Activated CD8-positive, alpha-beta memory T cell treated with anti-CD3 and anti-CD28 coated beads for 24 hours (primary cell): ENCODE data around the gene SP100.

Experiments used
- DNase-seq: peaks from one replicate; pipeline ENCODE4 v3.0.0-alpha.2; 2020

The SP100 gene

DNA sequence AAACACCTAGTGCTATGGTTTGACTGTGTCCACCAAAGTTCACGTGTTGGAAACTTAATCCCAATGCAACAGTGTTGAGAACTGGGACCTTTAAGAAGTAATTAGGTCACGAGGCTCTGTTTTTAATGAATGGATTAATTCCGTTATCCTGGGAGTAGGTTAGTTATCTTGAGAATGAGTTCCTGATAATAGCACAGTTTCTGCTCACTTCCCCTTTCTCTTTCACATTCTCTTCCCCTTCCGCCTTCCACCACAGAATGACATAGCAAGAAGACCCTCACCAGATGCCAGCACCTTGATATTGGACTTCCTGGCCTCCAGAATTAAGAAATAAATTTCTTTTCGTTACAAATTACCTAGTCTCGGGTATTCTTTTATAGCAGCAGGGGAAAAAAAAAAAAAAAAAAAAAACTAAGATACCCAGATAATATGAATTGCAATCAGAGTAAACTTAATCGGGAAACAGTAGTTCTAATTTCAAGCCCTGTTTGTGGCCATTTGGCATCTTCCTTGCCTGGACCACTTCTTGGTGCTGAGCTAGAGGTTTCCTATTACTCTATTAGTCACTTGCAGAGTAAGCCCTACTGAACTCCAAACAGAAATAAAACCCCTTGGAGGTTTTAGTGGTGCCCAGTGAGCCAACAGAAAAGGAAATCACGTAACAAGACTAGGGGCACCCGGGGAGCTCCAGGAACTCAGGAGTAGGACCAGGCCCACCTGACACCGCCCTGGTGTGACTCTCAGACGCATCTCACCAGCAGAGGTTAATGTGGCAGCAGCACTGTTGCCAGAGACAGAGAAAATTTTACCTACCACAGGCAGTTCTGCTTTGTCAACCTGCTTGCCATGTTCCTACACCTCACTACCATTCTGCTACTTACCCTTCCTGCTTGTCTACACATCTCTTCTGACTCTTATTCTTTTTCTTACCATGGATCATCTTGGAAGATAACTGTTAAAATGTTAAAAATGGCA, 149.1 kb downstream of the SP100 start:
- DNase-seq: no peak

DNA sequence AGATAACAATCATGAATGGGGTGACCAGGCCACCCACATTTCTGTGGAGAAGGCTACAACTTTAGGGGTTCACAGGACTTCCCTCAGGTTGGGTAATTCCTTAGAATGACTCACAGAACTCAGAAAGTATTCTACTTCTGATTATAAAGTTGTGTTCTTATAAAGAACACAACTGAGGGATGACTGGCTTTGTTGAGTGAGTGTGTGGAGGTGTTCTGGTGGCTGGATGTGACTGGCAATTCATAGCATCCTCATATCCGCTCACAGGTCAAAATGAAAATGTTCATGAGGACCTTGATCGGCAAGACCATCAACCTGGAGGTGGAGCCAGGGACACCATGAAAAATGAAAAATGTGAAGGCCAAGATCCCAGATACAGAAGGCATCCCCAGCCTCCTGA, 153.3 kb downstream of the SP100 start:
- DNase-seq: no peak

DNA sequence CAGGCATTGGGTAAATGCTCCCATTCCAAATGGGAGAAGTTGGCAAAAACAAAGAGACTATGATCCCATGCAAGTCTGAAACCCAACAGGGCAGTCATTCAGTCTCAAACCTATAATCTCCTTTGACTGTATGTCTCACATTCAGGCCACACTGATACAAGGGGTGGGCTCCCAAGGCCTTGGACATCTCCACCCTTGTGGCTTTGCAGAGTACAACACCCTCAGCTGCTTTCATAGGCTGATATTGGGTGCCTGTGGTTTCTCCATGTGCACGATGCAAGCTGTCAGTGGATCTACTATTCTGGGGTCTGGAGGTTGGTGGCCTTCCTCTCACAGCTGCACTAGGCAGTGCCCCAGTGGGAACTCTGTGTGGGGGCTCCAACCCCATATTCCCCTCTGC, 155.0 kb downstream of the SP100 start:
- no peak for DNase-seq

DNA sequence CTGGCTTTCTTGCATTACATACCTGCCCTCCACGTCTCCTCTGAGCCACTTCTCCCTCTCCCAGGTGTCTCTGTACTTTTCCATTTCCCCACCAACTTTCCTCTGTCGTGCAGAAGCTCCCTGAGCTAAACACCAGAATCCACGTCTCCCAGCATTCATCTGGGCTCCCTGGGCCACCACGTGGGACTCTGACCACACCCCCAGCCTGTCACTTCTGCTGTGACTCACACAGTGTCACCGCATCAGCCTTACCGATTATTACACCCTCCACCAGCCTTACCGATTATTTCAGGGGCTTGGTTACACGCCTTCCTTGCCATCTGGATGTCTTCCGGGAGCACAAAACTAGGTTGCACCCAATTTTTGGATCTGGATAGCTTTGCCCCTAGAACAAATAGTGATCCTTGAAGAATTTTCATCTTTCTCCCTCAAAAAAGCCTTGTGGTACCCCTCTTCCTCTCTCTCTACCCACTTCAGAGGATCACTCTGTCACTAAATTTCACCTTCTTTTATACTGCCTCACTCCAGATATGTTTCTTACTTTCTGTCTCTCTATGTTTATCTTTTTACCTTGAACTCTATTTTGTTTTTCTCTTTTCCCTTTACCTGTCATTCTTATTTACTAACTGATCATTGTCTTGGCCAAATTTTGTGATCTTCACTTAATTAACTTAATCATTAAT, 159.8 kb downstream of the SP100 start:
- DNase-seq: peak; percentile 83

DNA sequence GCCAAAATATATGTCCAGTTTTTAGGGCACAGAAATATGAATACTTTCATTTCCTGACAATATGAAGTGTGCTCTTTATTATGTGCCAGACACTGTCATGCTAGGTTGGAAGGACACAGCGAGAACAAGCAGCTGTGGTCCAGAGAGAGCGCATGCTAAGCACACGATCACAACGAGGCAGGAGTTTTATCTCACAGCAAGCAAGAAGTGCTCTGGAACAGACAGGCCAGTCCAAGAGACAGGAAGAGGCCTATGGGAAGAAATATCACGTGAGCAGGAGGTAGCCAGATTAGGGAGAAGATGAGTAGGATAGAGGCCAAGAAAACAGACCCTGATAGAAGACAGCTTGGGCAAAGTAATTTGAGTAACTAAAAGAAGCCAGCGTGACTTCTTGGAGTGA, 161.1 kb downstream of the SP100 start:
- no peak for DNase-seq

DNA sequence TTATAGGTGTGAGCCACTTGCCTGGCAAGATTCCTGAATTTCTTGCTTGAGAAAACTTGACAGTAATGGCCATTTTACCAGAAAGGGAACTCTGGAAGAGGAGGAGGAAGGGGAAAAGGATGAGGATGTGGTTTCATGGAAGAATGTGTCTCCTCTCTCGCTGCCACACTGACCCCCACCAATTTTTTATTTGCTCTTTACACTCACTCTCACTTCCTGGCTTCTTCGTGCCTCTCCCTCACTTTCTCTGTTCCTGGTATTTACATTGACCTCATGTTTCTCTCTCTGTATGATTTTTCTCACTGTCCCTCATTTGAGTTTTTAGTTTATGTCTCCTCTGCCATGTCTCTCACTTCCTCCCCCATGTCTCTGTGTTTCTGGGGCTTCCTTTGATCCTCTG, 162.1 kb downstream of the SP100 start:
- no peak for DNase-seq

DNA sequence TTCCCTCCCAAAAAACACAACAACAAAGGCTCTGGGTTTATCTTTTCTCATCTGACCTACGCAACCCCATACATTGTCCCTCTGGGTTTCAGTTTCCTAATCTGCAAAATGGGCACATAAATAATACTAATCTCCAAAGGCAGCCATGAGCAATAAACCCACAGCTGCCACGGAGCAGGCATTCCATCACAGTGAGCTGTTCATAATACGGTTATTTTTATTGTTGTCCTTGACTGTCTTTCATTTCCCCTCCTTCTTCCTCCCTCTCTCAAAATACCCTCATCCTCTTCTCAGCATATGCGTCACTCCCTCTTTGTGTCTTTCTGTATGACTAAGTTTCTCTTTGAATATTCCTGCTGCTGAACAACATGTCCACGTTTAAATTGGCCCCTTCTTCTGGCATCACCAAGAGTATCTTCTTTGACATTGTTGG, 166.9 kb downstream of the SP100 start:
- DNase-seq: no peak

DNA sequence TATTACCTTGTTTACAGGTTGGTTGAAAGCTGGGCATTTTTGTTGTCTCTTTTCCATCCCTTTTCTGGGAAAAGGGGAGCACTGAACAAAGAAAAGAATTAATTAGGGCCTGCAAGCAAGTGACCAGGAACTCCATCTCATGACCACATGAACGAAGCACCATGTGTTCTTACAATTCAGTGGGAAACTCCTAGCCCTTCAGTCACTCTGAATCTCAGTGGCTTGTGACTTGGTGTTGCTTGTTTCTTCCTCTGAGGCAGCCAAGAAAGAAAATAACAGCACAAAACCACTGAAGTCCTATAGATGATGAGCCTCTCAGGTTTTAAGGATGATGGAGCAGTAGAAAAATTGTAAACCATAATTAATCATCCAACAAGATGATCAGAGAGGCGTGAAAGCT, 167.6 kb downstream of the SP100 start:
- no peak for DNase-seq

DNA sequence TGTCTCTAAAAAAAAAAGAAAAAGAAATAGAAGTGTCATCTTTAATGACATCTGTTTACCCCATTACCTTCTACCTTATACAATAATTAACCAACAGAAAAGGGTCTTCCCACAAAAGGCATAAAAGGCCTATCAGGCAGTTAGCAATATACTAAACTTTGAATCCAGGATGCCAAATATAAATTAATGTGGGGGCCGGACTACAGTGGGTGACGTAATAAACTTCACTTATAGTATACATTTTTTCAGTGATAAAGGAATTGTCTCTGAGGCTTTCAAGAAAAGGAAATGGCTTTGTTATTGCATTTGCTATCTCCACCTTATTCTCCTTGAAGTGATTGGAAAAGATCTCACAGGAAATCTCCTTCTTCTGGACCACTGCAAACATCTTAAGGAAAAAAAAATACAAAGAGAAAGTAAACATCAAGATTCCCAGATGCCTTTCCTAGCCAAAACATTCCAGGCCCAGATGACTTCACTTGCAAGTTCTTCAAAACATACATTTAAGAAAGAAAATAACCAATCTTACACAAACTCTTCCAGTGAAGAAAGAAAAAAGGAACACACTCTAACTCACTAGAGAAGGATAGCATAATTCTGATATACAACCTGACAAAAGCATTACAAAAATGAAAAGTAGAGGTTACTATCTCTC, 170.5 kb downstream of the SP100 start:
- DNase-seq: no peak

DNA sequence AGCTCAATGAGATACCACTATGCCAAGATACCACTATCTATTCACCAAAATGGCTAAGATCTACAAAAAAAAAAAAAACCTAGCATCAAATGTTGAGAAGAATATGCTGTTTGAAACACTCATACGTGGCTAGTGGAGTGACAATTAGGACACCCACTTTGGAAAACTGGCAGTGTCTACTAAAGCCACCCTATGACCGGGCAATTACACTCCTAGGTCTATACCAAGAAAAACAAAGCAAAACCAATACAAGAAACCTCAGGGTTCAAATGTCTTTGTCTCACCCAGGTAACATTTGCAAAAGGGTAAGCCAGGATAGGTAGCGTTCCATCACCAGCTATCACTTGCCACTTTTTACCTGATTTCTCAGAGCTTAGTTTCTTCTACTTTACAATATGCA, 173.0 kb downstream of the SP100 start:
- DNase-seq: no peak

DNA sequence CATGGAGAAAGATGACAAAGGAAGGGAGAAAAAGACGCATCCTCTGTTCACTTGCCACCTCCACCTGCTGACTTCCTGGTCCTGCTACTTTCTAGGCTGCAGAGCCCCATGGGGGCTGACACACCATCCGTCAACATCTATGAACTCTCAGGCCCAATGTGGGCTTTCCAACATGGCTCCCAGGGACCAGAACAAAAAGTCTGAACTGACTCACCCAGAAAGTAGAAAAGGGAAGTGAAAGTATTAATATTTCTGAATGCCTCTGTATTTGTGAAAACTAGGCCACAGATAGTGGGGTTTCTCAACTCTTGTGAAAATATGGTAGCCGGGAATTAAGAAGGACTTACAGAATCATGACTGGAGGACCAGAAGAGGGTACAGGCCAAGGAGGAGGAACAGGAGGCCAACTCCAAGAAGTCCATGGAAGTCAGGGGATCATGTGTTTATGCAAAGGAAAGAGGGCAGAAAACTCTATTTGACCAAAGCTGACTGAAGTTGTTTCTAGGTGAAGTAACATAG, 173.6 kb downstream of the SP100 start:
- DNase-seq: no peak

DNA sequence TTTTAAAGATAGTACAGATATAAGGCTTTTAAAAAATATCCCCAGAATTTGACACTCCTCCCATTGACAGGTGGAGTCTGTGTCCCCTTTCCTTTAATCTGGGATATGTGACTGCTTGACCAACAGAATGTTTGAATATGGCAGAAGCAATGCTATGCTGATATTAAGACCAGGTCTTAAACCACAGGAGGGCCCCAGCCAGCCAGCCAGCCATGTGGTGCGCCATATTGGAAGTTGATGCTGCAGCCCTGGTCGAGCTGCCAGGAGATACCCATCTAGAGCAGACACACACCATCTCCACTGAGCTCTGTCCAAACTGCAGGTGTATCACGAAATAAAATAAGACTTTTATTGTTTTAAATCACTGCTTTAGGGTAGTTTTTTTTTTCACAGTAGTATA, 174.3 kb downstream of the SP100 start:
- no peak for DNase-seq

DNA sequence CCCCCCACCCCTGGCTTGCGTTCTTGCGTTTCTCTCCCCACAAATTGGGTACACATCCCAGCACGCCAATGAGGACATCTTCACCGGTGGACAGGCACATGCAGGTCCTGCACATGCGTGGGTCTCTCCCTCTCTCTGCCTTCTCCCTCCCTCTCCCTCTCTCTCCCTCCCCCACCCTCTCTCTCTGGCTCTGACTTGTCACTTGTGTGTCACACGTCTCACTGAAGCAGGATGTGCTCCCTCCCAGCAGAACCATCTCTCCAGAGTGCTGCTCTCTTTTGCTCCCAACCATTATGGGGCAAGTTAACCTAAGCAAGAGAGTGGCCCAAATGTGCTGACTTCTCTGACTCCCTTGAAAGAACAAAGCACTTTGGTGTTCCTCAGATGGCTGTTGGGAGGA, 175.8 kb downstream of the SP100 start:
- DNase-seq: no peak

DNA sequence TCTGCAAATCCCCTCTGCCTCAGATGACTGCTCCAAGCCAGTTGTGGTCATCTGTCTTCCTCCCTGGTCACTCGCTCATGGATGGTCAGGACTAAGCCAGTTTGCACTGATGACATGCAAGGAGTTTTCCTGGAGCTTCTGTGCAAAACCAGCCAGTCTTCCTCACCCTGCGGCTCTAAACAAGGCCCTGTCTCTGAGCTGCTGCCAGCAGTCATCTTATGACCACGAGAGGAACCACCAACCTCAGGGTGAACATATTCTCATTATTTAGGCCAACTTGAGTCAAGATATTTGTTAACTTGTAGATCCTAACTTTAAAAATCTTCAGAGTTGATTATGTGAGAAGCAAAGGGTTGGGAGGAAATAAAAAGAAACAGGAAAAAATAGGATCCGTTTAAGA, 176.8 kb downstream of the SP100 start:
- DNase-seq: no peak
